Inflammatory macrophage treated with lipopolysaccharide for 4 hours (primary cell): ENCODE data around the gene MYH8.

ENCODE experiments used
- DNase-seq: peaks from one replicate; pipeline ENCODE4 v3.0.0-alpha.2; 2020

The MYH8 gene

DNA sequence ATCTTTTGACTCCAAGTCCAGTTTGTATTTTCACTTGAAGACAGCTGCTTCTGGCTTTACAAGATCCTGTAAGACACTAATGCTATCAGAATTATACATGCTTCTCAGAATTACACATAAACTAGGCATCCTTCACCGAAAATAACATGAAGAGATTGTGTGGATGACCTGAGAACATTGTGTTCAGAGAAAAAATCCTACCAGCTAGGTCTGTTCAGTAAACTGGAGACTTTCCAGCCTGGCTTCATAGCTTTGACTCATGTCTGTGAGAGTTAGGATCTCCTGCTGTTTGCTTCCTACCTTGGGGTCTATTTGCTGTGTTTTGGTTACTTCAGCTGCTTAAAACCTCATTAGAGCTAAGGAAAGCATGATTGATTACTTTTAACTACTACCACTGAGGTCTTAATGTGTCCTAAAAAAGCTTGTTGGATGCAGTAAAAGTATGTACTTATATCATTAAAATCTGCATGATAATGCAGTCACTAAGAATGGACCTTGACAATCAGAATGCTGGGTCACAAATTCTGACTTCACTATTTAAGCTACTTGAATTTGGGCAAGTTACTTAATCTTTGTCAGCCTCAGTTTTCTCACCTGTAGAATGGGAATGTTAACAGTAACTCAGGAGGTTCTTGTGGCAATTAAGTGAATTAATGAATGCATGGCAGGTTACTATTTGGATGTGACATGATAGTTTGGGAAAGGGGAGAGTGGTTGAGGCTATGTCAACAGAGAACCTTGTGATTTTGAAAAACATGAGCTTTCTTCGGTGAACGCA is 40.9 kb downstream of the MYH8 start:
- no peak for DNase-seq

GRCh38 chr17:10372906-10373305 is 48.8 kb downstream of the MYH8 start, which contains the start of gene MYH13:
Gene MYH13, minus strand, starts transcription at chr17:10373006. Its CDS starts 8,476 bp downstream, at chr17:10364530.
- DNase-seq = no peak

- DNase-seq = no peak
Observed at GRCh38 chr17:10370016-10370608, 51.6 kb downstream of the MYH8 start.

DNA sequence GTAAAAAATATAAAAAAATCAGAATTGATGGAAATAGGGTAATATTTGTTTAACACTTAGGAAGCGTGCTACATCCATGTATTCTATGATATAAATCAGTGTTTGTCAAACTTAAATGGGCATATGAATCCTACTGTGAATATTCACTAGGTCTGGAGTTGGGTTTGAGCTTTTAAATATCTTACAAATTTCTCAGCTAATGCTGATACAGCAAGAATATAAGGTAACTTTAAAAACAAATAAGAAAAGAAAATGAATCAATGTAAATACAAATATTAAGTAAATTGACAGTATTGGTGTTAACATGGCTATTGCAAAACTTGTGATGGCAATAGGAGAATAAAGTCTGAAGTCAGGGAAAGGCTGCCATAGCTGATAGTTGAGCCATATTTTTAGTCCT is 52.5 kb downstream of the MYH8 start:
- no peak for DNase-seq

GRCh38 chr17:10368561-10368960 is 53.2 kb downstream of the MYH8 start:
- no peak for DNase-seq

GRCh38 chr17:10360578-10360977 is 61.2 kb downstream of the MYH8 start:
- no peak for DNase-seq

- DNase-seq = no peak
Observed at GRCh38 chr17:10357768-10358167, 64.0 kb downstream of the MYH8 start.

DNA sequence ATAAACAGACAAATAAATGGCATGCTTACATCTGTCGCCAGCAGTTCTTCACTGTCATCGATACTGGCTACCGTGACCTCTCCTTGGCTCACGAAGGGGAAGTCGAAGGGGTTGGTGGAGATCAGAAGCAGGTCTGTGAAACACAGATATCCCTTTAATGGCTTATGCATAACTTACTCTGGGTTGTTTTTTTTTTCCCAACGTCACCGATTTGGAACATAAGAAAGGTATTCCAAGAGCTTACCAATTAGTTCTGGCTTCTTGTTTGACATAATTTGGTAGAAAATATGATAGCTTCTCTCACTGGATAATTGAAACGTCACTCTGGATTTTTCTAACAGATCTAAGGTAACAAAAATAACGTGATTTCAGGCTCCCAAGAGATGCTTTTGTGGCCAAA is 67.1 kb downstream of the MYH8 start:
- no peak for DNase-seq

DNA sequence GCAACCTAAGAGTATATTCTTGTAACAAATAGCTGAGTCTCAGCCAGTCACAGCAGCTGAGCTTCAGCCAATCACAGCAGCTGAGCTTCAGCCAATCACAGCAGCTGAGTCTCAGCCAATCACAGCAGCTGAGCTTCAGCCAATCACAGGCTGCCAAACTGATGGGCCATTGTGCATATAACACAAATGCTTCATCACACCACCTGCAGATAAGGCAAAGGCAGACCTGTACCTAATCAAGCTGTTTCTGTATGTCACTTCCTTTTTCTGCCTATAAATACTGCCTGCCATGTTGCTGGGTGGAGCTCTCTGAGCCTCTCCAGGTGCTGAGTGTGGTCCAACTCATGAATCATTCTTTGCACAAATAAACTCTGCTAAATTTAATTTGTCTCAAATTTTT is 68.9 kb downstream of the MYH8 start:
- no peak for DNase-seq

GRCh38 chr17:10349403-10349802 is 72.3 kb downstream of the MYH8 start:
- peak; percentile 25 for DNase-seq

DNA sequence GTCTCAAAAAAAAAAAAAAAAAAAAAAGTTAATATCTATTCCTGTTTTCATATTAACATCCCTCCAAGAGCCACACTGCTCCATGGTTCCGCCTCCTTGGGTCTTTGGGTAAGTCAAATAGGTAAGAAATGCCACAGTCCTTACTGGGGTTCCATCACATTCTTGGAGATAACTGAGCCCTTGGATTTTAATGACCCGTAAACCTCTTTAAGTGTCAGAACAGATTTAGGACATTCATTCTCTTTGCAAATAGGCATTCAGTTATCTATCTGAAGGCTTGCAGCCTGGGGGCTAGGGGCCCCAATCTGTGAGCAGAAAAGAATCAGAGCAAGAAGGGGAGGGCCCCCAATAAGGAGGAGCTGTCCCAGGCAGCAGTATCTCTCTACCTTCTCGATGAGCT is 76.9 kb downstream of the MYH8 start:
- DNase-seq = no peak
